ENCODE measurements around the gene BLTP2. TPM values are rescaled to one million over a fixed set of nuclear protein-coding genes. Genes with fewer than 3 reads are reported as not detected.

The BLTP2 gene
- total RNA-seq, 4 donors from 2014 or later = 35.0 to 126 (median 68.5) TPM

DNA sequence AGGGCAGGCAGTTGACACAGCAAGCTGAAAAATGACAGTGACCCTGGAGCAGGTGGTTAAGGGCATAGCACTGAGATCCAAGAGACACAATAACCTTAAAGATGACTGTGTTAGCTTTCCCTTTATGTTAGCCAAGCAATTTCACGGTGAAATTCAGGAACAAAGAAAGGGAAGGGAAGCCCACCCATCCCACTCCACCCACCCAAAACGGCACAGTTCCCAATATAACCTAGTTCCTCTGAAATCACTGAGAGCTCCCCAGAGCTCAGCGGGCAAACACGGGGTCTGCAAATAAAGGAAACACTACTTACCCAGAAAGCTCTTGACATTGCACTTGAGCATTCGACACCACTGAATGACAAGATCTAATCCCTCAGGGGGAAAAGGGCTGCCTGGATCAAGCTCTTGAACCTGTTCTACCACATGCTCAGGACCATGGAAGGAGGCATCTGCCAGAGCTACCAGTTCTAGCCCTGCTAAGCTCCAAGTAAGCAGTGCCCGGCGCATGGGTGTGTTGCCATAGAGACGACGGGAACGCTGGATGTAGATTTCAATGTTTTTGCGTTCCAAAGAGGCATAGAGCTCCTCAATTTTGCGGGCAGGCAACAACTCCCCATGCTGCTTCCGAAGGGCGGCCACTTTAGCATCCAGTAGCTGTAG lies 10.6 kb downstream of the BLTP2 start:
- Histone ChIP-seq H3K36me3 (no peaks in the 10 kb centered on the region), H3K9me3 (no peaks in the 10 kb centered on the region), H3K4me3 (no peak overlapping the region), H3K27me3 (no peaks in the 10 kb centered on the region), H3K4me1 (no peaks in the 10 kb centered on the region), H3K27ac (no peak overlapping the region)
- no peak for DNase-seq
- no peak for TF ChIP-seq POLR2A (IDR thresholded peaks at IDR 0.05)
- TF ChIP-seq, protein P1, sequence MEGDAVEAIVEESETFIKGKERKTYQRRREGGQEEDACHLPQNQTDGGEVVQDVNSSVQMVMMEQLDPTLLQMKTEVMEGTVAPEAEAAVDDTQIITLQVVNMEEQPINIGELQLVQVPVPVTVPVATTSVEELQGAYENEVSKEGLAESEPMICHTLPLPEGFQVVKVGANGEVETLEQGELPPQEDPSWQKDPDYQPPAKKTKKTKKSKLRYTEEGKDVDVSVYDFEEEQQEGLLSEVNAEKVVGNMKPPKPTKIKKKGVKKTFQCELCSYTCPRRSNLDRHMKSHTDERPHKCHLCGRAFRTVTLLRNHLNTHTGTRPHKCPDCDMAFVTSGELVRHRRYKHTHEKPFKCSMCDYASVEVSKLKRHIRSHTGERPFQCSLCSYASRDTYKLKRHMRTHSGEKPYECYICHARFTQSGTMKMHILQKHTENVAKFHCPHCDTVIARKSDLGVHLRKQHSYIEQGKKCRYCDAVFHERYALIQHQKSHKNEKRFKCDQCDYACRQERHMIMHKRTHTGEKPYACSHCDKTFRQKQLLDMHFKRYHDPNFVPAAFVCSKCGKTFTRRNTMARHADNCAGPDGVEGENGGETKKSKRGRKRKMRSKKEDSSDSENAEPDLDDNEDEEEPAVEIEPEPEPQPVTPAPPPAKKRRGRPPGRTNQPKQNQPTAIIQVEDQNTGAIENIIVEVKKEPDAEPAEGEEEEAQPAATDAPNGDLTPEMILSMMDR (IDR thresholded peaks at IDR 0.05) = no peak
- intact Hi-C loops (cut with DNase I; ENCODE audit: low total_unique reads) = no loop called here

DNA sequence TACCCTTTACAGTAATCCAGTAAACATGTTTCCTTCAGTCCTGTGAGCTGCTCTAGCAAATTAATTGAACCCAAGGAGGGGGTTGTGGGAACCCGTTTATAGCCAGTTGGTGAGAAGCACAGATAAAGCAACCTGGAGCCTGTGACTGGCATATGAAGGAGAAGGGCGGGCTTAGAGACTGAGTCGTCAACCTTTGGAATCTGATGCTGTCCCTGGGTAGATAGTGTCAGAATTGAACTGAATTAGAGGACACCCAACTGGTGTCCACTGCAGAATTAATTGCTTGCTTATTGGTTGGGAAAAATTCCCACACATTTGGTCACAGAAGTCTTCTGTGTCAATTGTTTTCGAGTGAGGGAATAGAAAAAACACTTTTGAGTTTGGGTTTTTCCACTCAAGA lies 18.1 kb downstream of the BLTP2 start:
- no peak for DNase-seq
- intact Hi-C loops (cut with DNase I; ENCODE audit: low total_unique reads) = no loop called here
- H3K36me3 ChIP-seq = no peaks in the 10 kb centered on the region
- H3K27ac ChIP-seq = no peak overlapping the region
- H3K27me3 ChIP-seq = no peaks in the 10 kb centered on the region
- TF ChIP-seq POLR2A (IDR thresholded peaks at IDR 0.05) = no peak
- TF ChIP-seq, protein P1 (IDR thresholded peaks at IDR 0.05) = no peak
- H3K9me3 ChIP-seq = no peaks in the 10 kb centered on the region
- H3K4me1 ChIP-seq = no peaks in the 10 kb centered on the region
- no peak overlapping the region for H3K4me3 ChIP-seq

DNA sequence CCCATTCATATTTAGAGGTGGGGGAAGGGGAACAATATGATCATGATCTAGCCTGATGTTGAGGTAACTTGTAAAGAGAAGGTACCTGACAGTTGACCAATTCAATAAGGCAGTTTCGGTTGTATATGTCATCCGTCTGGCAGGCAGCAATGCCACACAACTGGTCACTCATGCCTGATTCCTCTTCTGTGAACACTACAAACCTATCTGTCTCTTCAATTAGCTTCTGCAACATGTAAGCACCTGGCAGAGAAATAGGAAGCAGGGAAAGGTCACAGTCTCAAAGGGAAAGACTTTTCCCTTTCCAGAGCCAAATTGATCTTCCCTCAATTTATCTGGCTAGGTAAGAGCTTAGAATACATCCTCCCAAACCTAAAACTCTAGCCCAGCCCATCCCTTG lies 20.8 kb downstream of the BLTP2 start:
- DNase-seq = no peak
- H3K36me3 ChIP-seq = no peaks in the 10 kb centered on the region
- no peaks in the 10 kb centered on the region for H3K27me3 ChIP-seq
- no peak overlapping the region for H3K27ac ChIP-seq
- H3K4me1 ChIP-seq = no peaks in the 10 kb centered on the region
- intact Hi-C loops (cut with DNase I; ENCODE audit: low total_unique reads) = no loop called here
- no peaks in the 10 kb centered on the region for H3K9me3 ChIP-seq
- H3K4me3 ChIP-seq = no peak overlapping the region
- TF ChIP-seq POLR2A (IDR thresholded peaks at IDR 0.05) = no peak
- TF ChIP-seq, protein P1 (IDR thresholded peaks at IDR 0.05) = no peak

DNA sequence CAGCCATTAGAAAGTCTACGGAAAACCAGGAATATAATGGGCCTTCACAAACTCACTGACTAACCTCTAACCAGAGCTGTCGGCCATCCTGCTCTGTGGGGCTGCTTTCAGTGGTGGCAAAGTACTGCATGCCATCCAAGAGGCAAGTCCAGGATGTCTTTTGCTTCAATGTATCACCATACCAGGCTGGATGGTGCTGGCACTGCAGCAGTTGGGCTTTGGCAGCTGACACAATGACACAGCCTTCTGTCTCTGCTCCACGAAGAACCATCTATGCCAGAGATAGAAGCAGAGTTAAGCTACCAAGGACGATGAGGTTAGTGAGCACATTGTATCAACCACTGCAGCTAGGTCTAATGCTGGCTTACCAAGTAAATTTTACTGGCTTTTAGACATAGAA lies 21.3 kb downstream of the BLTP2 start:
- Histone ChIP-seq H3K4me3 (no peak overlapping the region), H3K36me3 (no peaks in the 10 kb centered on the region), H3K4me1 (no peaks in the 10 kb centered on the region), H3K27ac (no peak overlapping the region), H3K27me3 (no peaks in the 10 kb centered on the region), H3K9me3 (no peaks in the 10 kb centered on the region)
- TF ChIP-seq, protein P1 (IDR thresholded peaks at IDR 0.05) = no peak
- no peak for TF ChIP-seq POLR2A (IDR thresholded peaks at IDR 0.05)
- intact Hi-C loops (cut with DNase I; ENCODE audit: low total_unique reads) = no loop called here
- DNase-seq = no peak

DNA sequence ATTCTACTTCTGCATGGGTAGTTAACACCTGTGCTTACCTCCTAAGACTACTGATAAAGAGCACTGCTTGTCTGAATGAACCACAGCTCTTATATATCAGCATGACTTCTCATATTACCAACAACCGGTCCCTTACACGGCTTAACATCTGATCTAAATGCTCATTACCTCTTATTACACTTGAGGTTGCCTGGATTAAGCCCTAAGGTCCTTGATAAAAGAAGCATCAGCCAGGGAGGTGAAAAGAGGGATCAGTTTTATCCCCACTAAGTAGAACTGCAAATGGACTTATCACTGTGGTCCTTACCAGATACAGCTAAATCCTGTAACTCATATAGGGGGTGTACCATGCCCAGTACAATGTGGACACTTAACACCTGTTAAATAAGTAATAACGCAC lies 22.8 kb downstream of the BLTP2 start:
- Histone ChIP-seq H3K36me3 (no peaks in the 10 kb centered on the region), H3K9me3 (no peaks in the 10 kb centered on the region), H3K27ac (no peak overlapping the region), H3K27me3 (no peaks in the 10 kb centered on the region), H3K4me1 (no peaks in the 10 kb centered on the region), H3K4me3 (no peak overlapping the region)
- no peak for TF ChIP-seq POLR2A (IDR thresholded peaks at IDR 0.05)
- intact Hi-C loops (cut with DNase I; ENCODE audit: low total_unique reads) = no loop called here
- DNase-seq = no peak

DNA sequence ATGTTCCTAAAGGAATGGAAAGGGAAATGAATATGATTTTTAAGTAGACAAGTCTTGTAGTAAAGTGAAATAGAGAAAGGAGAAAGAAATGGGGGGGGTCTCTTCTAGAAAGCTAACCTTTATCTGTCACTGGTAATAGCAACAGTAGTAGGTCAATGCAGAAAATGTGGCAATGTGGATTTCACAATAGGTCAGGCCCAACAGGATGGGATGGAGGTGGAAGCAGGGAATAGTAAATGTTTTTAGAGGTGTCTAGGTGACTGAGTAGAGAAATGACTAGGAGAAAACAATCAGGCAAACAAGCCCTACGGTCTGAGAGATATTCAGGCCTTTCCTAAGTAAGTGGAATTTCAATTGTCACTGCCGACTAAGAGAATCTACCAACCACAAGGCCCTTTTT lies 24.9 kb downstream of the BLTP2 start:
- Histone ChIP-seq H3K4me3 (no peak overlapping the region), H3K27me3 (no peaks in the 10 kb centered on the region), H3K36me3 (no peaks in the 10 kb centered on the region), H3K9me3 (no peaks in the 10 kb centered on the region), H3K27ac (no peak overlapping the region), H3K4me1 (no peaks in the 10 kb centered on the region)
- TF ChIP-seq, protein P1 (IDR thresholded peaks at IDR 0.05) = no peak
- no peak for TF ChIP-seq POLR2A (IDR thresholded peaks at IDR 0.05)
- DNase-seq = no peak
- intact Hi-C loops (cut with DNase I; ENCODE audit: low total_unique reads) = no loop called here

All from uterus (tissue), 4 donors.